Esophagus muscularis mucosa (tissue), 3 donors: Measurements from ENCODE around the gene NETO1.

ENCODE experiments used
- CTCF ChIP-seq, 3 experiments: fragments of 200-600 bp in 2 of 3; fragments of 450-650 bp in 1 of 3; sonication (generic) in 2 of 3; IDR thresholded peaks; one replicate each; pipeline ENCODE4 v1.5.1; 2017 to 2019; ENCODE audit warnings: antibody characterized with exemption in 3 of 3, mild to moderate bottlenecking in 2 of 3, moderate library complexity in 1 of 3
- POLR2A ChIP-seq: fragments of 450-650 bp; IDR thresholded peaks from one replicate; pipeline ENCODE4 v1.6.1; 2017; ENCODE audit warnings: antibody characterized with exemption, moderate library complexity, mild to moderate bottlenecking, low read depth
- POLR2AphosphoS5 ChIP-seq, 2 donors: sonication (generic); formaldehyde crosslinking; IDR thresholded peaks; one replicate each; pipeline ENCODE4 v1.6.1; 2017; ENCODE audit warnings: antibody characterized with exemption in 2 of 2

GRCh38 chr18:72895548-72895947 is 27.8 kb upstream of the NETO1 start:
- TF ChIP-seq CTCF (IDR thresholded peaks at IDR 0.05) (no peak), POLR2A (no peak), POLR2AphosphoS5 (IDR thresholded peaks at IDR 0.05) (no peak)
